Liver (tissue), 9 donors: ENCODE measurements around the gene GNAT1. TPM values are rescaled to one million over a fixed set of nuclear protein-coding genes. Genes with fewer than 3 reads are reported as not detected.

Experiments used
- DNase-seq: peaks from one replicate; pipeline ENCODE4 v3.0.0-alpha.2; 2017; ENCODE audit warnings: low spot score
- H3K27ac ChIP-seq, 2 donors: one replicate each; pipeline ENCODE4 v1.7.0; 2013; ENCODE audit warnings: inconsistent platforms in 2 of 2, low read length in 2 of 2, control low read depth in 1 of 2, low read depth in 1 of 2, mild to moderate bottlenecking in 1 of 2
- H3K27me3 ChIP-seq, 4 donors: one replicate each; pipeline versions ENCODE4 v1.6.1 to v1.7.0; 2013; ENCODE audit warnings: low read length in 3 of 4, inconsistent platforms in 1 of 4, mild to moderate bottlenecking in 1 of 4, moderate library complexity in 1 of 4; ENCODE audit not compliant: control insufficient read depth in 4 of 4, insufficient read depth in 4 of 4
- H3K36me3 ChIP-seq, 4 donors: one replicate each; pipeline versions ENCODE4 v1.6.1 to v1.7.0; 2013; ENCODE audit warnings: low read length in 3 of 4, mild to moderate bottlenecking in 3 of 4, low read depth in 1 of 4, moderate library complexity in 1 of 4; ENCODE audit not compliant: control insufficient read depth in 4 of 4, insufficient read depth in 3 of 4
- H3K4me1 ChIP-seq, 4 donors: one replicate each; pipeline versions ENCODE4 v1.6.1 to v1.7.0; 2013; ENCODE audit warnings: low read length in 3 of 4, mild to moderate bottlenecking in 3 of 4, moderate library complexity in 1 of 4; ENCODE audit not compliant: control insufficient read depth in 4 of 4, insufficient read depth in 4 of 4
- H3K4me3 ChIP-seq, 3 donors: one replicate each; pipeline versions ENCODE4 v1.6.1 to v1.7.0; 2013; ENCODE audit warnings: low read length in 3 of 3, control low read depth in 1 of 3, low read depth in 1 of 3, mild to moderate bottlenecking in 1 of 3
- H3K9ac ChIP-seq, 2 donors: one replicate each; pipeline ENCODE4 v1.7.0; 2013; ENCODE audit warnings: low read length in 2 of 2, mild to moderate bottlenecking in 2 of 2, moderate library complexity in 2 of 2, control low read depth in 1 of 2, low read depth in 1 of 2
- H3K9me3 ChIP-seq, 4 donors: one replicate each; pipeline versions ENCODE4 v1.6.1 to v1.7.0; 2013; ENCODE audit warnings: low read length in 3 of 4; ENCODE audit not compliant: control insufficient read depth in 4 of 4
- ATF3 ChIP-seq: IDR thresholded peaks from 2 replicates; pipeline ENCODE4 v1.6.1; 2016; ENCODE audit warnings: antibody characterized with exemption
- EGR1 ChIP-seq, 2 donors: IDR thresholded peaks; 2 replicates each; pipeline ENCODE4 v1.6.1; 2016 to 2018; ENCODE audit warnings: antibody characterized with exemption in 2 of 2, low read depth in 2 of 2
- FOXA1 ChIP-seq: IDR thresholded peaks from 2 replicates; pipeline ENCODE4 v1.6.1; 2016; ENCODE audit warnings: antibody characterized with exemption
- FOXA2 ChIP-seq: IDR thresholded peaks from 2 replicates; pipeline ENCODE4 v1.6.1; 2016; ENCODE audit warnings: antibody characterized with exemption
- HNF4A ChIP-seq, 2 donors: conservative IDR thresholded peaks; 2 replicates each; pipeline ENCODE4 v1.6.1; 2016; ENCODE audit warnings: antibody characterized with exemption in 2 of 2, mild to moderate bottlenecking in 2 of 2
- HNF4G ChIP-seq: IDR thresholded peaks from 2 replicates; pipeline ENCODE4 v1.6.1; 2016; ENCODE audit warnings: antibody characterized with exemption
- JUND ChIP-seq, 2 donors: IDR thresholded peaks; 2 replicates each; pipeline ENCODE4 v1.6.1; 2016; ENCODE audit warnings: antibody characterized with exemption in 2 of 2
- MAX ChIP-seq: IDR thresholded peaks from 2 replicates; pipeline ENCODE4 v1.6.1; 2016; ENCODE audit warnings: antibody characterized with exemption
- NR2F2 ChIP-seq: IDR thresholded peaks from 2 replicates; pipeline ENCODE4 v1.6.1; 2016; ENCODE audit warnings: antibody characterized with exemption
- RAD21 ChIP-seq, 2 donors: IDR thresholded peaks; 2 replicates each; pipeline ENCODE4 v1.6.1; 2016; ENCODE audit warnings: antibody characterized with exemption in 2 of 2, mild to moderate bottlenecking in 2 of 2
- RXRA ChIP-seq, 2 donors: IDR thresholded peaks; 2 replicates each; pipeline ENCODE4 v1.6.1; 2017 to 2018; ENCODE audit warnings: antibody characterized with exemption in 2 of 2, mild to moderate bottlenecking in 1 of 2
- SP1 ChIP-seq: IDR thresholded peaks from 2 replicates; pipeline ENCODE4 v1.6.1; 2018; ENCODE audit warnings: antibody characterized with exemption, mild to moderate bottlenecking
- TAF1 ChIP-seq: conservative IDR thresholded peaks from 2 replicates; pipeline ENCODE4 v1.6.1; 2016; ENCODE audit warnings: antibody characterized with exemption, mild to moderate bottlenecking
- YY1 ChIP-seq: IDR thresholded peaks from 2 replicates; pipeline ENCODE4 v1.6.1; 2016; ENCODE audit warnings: antibody characterized with exemption, mild to moderate bottlenecking
- WGBS: extraction: QIAGEN DNeasy Blood & Tissue Kit; methylation state at CpG from one replicate; pipeline ENCODE4 v1.1.7; 2013; 5-methylcytosine and 5-hydroxymethylcytosine counted together
- polyA plus RNA-seq, 2 donors: library from polyadenylated mRNA; stranded (reverse) in 1 of 2; unstranded in 1 of 2; fragments of 200-250 nt in 1 of 2; fragments of >200 nt in 1 of 2; fragmentation: Nextera tagmentation in 1 of 2; extraction: Ambion mirVana in 1 of 2; gene quantifications; one replicate each; pipeline versions ENCODE4 v1.2.1 to v1.2.3, GENCODE V29; 2013 to 2015
- total RNA-seq, 2 donors: library from RNA; depleted of rRNA; stranded (reverse); fragments of >200 nt; gene quantifications; one replicate each; pipeline ENCODE4 v1.2.3, GENCODE V29; 2014
- donor health status: healthy.
- donor health status: healthy.
- donor health status: healthy.
- donor health status: healthy.
- donor health status: healthy.

Gene GNAT1
- total and polyA plus RNA-seq, 4 donors: 0.08 TPM; not detected in 3

- DNase-seq: no peak
- no peaks in the 10 kb centered on the region for H3K9me3 ChIP-seq
- H3K4me3 ChIP-seq: no peak overlapping the region
- 65% methylated on average over 7 of the region's 7 CpGs for WGBS
- TF ChIP-seq FOXA2 (no peak), NR2F2 (no peak), RAD21 (IDR thresholded peaks at IDR 0.05) (no peak), HNF4G (no peak), MAX (no peak), FOXA1 (no peak), TAF1 (no peak), ATF3 (no peak)
- no peaks in the 10 kb centered on the region for H3K36me3 ChIP-seq
- no peak overlapping the region for H3K9ac ChIP-seq
- H3K27me3 ChIP-seq: no peaks in the 10 kb centered on the region
- peaks cover 13 to 41% (median 33%) of the 10 kb centered on the region in 4 donors for H3K4me1 ChIP-seq
- peak overlapping the region; percentile 31 to 54 for H3K27ac ChIP-seq
These were observed 26.2 kb upstream of the GNAT1 start for GRCh38 chr3:50164984-50165909.

GRCh38 chr3:50165910-50166538, 25.4 kb upstream of the GNAT1 start:
- Histone ChIP-seq H3K9ac (no peak overlapping the region), H3K27me3 (no peaks in the 10 kb centered on the region), H3K4me1 (peaks cover 13 to 41% (median 33%) of the 10 kb centered on the region in 4 donors), H3K27ac (peak overlapping the region; percentile 44 to 54), H3K36me3 (no peaks in the 10 kb centered on the region), H3K4me3 (no peak overlapping the region), H3K9me3 (no peaks in the 10 kb centered on the region)
- 40% methylated on average over 15 of the region's 15 CpGs for WGBS
- DNase-seq: no peak
- TF ChIP-seq FOXA2 (no peak), HNF4A (conservative IDR thresholded peaks at IDR 0.05) (peak; percentile 75 to 78), SP1 (peak; percentile 56), RXRA (IDR thresholded peaks at IDR 0.05) (peak; percentile 59 to 78), NR2F2 (peak; percentile 61)

GRCh38 chr3:50166620-50167019, 24.8 kb upstream of the GNAT1 start:
- WGBS: 79% methylated on average over 6 of the region's 6 CpGs
- Histone ChIP-seq H3K4me3 (no peak overlapping the region), H3K27me3 (no peaks in the 10 kb centered on the region), H3K4me1 (peaks cover 14 to 44% (median 33%) of the 10 kb centered on the region in 4 donors), H3K36me3 (no peaks in the 10 kb centered on the region), H3K27ac (peak overlapping the region; percentile 44 to 54), H3K9me3 (no peaks in the 10 kb centered on the region), H3K9ac (no peak overlapping the region)
- TF ChIP-seq SP1 (no peak), MAX (no peak), JUND (IDR thresholded peaks at IDR 0.05) (no peak), EGR1 (IDR thresholded peaks at IDR 0.05; ENCODE audit: low read depth in 2 of 2) (no peak), RXRA (IDR thresholded peaks at IDR 0.05) (no peak), YY1 (no peak), NR2F2 (no peak), FOXA1 (no peak)
- DNase-seq: no peak
